NB4 (cell line): ENCODE measurements around the gene NTSR1.

ENCODE experiments used
- POLR2A ChIP-seq: IDR thresholded peaks from 2 replicates; pipeline ENCODE4 v1.6.1; 2011; ENCODE audit warnings: mild to moderate bottlenecking; ENCODE audit not compliant: insufficient read length; ENCODE audit errors: extremely low read depth
- TF ChIP-seq, protein P1 (sequence below): IDR thresholded peaks from one replicate; pipeline ENCODE4 v1.5.1; 2012; ENCODE audit warnings: low read depth, low read length
- TF ChIP-seq, protein P2 (sequence below): IDR thresholded peaks from 2 replicates; pipeline ENCODE4 v1.6.1; 2011; ENCODE audit warnings: low read depth, low read length

DNA sequence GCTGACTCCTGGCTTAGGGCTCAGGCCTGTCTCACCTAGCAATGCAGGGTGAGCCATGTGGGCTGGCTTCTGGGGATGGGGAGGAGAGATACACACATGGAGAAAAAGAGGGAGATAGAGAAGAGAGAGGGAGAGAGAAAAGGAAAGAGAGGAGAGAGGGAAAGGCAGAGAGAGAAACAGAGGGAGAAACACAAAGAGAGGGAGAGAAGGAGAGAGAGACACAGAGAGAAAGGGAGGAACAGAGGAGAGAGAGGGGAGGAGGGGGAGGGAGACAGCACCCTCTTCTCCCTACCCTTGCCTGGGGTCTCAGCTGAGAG, 24.8 kb downstream of the NTSR1 start:
- TF ChIP-seq, protein P1, sequence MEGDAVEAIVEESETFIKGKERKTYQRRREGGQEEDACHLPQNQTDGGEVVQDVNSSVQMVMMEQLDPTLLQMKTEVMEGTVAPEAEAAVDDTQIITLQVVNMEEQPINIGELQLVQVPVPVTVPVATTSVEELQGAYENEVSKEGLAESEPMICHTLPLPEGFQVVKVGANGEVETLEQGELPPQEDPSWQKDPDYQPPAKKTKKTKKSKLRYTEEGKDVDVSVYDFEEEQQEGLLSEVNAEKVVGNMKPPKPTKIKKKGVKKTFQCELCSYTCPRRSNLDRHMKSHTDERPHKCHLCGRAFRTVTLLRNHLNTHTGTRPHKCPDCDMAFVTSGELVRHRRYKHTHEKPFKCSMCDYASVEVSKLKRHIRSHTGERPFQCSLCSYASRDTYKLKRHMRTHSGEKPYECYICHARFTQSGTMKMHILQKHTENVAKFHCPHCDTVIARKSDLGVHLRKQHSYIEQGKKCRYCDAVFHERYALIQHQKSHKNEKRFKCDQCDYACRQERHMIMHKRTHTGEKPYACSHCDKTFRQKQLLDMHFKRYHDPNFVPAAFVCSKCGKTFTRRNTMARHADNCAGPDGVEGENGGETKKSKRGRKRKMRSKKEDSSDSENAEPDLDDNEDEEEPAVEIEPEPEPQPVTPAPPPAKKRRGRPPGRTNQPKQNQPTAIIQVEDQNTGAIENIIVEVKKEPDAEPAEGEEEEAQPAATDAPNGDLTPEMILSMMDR: no peak
- TF ChIP-seq, protein P2, sequence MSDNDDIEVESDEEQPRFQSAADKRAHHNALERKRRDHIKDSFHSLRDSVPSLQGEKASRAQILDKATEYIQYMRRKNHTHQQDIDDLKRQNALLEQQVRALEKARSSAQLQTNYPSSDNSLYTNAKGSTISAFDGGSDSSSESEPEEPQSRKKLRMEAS: no peak
- no peak for TF ChIP-seq POLR2A
